Fibroblast of mammary gland (primary cell): Measurements from ENCODE around the gene FATE1.
A peak's percentile ranks its signal among the peaks of the same experiment; 100 is the strongest.

ENCODE experiments used
- DNase-seq: peaks from one replicate; pipeline ENCODE4 v3.0.0-alpha.2; 2010; ENCODE audit warnings: low read depth
- H3K4me3 ChIP-seq: 2 replicates; pipeline ENCODE4 v1.5.1; 2011; ENCODE audit warnings: low read depth, mild to moderate bottlenecking, low read length, moderate library complexity; ENCODE audit not compliant: control insufficient read depth
- TF ChIP-seq, protein P1 (sequence below): conservative IDR thresholded peaks from 2 replicates; pipeline ENCODE4 v1.5.1; 2011; ENCODE audit warnings: low read depth, low read length, inconsistent platforms; ENCODE audit not compliant: control insufficient read depth, insufficient read depth

FATE1 gene

DNA sequence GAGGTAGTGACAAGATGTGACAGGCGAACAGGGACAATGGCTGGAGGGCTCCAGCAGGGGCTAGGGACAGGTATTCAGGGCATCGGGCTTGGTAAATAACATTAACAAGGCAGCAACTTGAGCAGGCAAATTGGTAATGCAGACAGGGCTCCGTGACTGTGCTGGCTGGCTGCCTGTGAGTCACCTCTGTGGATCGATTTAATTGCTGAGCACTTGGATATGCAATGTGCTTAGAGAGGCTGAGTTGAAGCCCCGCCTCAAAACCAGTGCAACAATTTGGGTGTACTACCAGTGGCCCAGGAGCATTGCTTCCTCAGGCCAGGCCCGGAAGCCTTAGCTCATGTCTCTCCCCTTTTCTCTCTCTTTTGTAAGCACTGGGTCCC, 38.2 kb downstream of the FATE1 start:
- H3K4me3 ChIP-seq: no peak overlapping the region
- DNase-seq: peak; percentile 79

DNA sequence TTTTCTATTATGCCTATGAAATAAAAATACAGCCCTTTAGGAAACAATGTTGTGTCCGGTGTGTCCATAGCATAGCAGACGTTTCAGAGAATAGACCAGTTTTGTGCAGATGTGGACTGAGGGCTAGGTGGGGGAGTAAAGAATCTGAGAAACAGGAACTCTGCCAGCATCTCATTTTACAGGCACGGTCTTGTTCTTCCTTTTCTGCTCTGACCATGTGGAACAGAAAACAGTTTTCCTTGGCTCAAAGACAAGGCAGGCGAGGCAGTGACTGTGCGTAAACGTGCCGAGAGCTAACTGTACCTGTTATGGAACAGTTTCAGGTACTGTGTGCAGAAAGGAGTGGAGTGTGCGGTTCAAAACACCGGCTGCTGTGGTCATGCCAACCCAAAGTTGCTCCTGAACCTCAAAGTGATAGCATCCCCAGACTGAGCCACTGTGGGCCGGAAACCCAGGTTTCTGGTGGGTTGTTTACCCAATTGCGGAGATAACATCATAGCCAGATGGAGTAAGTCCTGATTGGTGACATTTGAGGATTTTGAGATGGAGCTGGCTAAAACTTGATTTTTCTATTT, 38.9 kb downstream of the FATE1 start:
- no peak for DNase-seq
- no peak overlapping the region for H3K4me3 ChIP-seq
- TF ChIP-seq, protein P1, sequence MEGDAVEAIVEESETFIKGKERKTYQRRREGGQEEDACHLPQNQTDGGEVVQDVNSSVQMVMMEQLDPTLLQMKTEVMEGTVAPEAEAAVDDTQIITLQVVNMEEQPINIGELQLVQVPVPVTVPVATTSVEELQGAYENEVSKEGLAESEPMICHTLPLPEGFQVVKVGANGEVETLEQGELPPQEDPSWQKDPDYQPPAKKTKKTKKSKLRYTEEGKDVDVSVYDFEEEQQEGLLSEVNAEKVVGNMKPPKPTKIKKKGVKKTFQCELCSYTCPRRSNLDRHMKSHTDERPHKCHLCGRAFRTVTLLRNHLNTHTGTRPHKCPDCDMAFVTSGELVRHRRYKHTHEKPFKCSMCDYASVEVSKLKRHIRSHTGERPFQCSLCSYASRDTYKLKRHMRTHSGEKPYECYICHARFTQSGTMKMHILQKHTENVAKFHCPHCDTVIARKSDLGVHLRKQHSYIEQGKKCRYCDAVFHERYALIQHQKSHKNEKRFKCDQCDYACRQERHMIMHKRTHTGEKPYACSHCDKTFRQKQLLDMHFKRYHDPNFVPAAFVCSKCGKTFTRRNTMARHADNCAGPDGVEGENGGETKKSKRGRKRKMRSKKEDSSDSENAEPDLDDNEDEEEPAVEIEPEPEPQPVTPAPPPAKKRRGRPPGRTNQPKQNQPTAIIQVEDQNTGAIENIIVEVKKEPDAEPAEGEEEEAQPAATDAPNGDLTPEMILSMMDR: no peak

More for the DNA sequence above, 38.2 kb downstream of the FATE1 start:
- TF ChIP-seq, protein P1: no peak

DNA sequence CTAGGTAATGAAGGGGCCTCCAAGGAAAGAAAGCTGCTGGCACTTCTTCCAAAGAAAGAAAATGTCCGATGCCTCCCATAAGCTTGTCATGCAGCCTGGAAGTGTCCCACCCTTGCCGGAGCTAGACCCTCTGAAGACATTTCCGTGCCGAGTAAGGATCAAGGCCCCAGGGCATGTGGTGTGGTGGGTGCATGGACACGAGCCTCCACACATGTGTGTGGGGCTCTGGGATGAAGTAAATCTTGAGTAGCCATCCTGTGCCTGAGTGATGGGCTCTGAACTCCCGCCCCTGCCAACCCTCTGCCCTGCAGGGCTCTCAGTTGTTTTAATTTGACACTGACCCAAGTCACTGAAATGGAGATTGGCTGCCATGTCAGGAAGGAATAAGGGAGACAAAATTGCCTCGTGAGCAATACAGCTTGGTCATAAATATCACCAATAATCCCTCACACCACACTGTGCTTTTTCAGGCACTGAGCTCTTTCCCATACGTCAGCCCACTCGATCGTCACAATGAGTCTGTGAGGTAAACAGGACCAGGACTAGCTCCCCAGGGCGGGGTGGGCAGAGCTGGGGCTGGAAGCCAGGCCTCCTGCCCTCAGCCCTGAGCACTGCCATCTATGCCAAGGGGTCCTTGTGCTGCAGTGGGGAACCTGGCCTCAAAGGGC, 43.3 kb downstream of the FATE1 start:
- DNase-seq: no peak
- no peak overlapping the region for H3K4me3 ChIP-seq
- TF ChIP-seq, protein P1: no peak

DNA sequence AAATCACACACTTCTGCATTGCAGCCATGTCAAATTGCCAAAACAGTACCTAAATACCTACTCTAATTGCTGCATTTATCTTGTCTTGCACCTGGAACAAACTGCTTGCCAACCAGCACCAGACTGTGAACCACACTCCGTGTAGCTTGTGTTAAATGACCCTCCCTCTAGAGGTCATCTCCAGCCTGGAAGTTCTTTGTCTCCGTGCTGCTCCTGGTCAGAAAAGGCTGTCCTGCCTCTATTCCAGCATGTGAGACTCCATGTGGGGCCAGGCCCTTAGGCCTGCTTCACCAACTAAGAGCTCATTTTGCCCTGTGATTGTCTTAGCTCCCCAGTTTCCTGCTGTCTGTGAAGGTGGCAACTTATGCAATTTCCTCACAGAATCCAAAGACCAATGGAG, 47.0 kb downstream of the FATE1 start:
- H3K4me3 ChIP-seq: no peak overlapping the region
- TF ChIP-seq, protein P1: no peak
- DNase-seq: no peak

DNA sequence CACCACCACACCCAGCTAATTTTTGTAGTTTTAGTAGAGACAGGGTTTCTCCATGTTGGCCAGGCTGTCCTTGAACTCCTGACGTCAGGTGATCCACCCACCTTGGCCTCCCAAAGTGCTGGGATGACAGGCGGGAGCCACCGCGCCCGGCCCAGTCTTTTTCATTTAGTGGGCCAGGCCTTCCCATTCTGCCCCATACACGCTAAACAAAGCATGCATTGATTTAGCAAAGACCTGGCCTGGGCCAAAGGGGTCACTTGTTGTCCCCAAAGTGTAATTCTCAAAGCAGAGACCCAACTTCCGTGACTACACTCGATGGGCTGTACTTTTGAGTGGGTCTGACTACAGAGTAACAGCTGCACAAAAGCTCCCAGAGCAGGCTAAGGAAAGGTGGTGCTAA, 47.9 kb downstream of the FATE1 start:
- H3K4me3 ChIP-seq: no peak overlapping the region

DNA sequence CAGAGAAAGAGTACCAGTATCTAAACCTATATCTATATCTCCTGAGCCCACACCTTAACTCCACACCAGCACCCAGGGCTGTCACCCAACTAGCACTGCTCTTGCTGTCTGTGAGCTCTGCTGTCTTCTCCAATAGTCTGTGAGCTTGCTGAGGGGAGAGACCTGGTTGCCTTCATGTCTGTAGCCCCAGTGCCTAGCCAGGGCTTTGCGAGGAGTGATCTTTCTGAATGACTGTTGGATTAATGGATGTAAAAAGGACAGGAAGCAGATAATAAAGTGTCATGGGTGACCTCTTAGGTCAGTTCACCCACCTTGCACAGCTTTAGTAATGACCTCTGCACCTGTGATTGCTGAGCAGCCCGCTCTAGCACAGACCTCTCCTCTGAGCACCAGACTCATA, 49.2 kb downstream of the FATE1 start:
- H3K4me3 ChIP-seq: no peak overlapping the region
- no peak for DNase-seq
- TF ChIP-seq, protein P1: no peak

More for the DNA sequence above, 47.9 kb downstream of the FATE1 start:
- TF ChIP-seq, protein P1: no peak
- no peak for DNase-seq
